ENCODE measurements around the gene CCDC85B.
"Not testable (repeated sequence)": the region's sequence is repeated elsewhere in the genome, so short reads cannot be mapped to it uniquely, and the experiment has no call there.

CCDC85B gene

GRCh38 chr11:65890324-65891218 lies at the start of gene CCDC85B:
TSS of gene CCDC85B (plus strand) at chr11:65890673. CDS start at chr11:65890784, 111 bp downstream.
- peak; percentile 97 for DNase-seq (ENCODE audit: low spot score)

GRCh38 chr11:65842144-65842543 lies 48.3 kb upstream of the CCDC85B start:
- DNase-seq (ENCODE audit: low spot score): no peak

- no peak for DNase-seq (ENCODE audit: low spot score)
Observed at GRCh38 chr11:65843811-65844210, 46.7 kb upstream of the CCDC85B start.

- DNase-seq (ENCODE audit: low spot score): no peak
Observed at GRCh38 chr11:65844231-65844872, 46.1 kb upstream of the CCDC85B start.

- no peak for DNase-seq (ENCODE audit: low spot score)
Observed at GRCh38 chr11:65847746-65848145, 42.7 kb upstream of the CCDC85B start.

- not testable (repeated sequence) for DNase-seq (ENCODE audit: low spot score)
Observed at GRCh38 chr11:65848693-65849092, 41.8 kb upstream of the CCDC85B start.

GRCh38 chr11:65849366-65849765 lies 41.1 kb upstream of the CCDC85B start:
- DNase-seq (ENCODE audit: low spot score): no peak

- no peak for DNase-seq (ENCODE audit: low spot score)
Observed at GRCh38 chr11:65849771-65850216, 40.7 kb upstream of the CCDC85B start.

- no peak for DNase-seq (ENCODE audit: low spot score)
Observed at GRCh38 chr11:65850217-65851082, 40.0 kb upstream of the CCDC85B start.

- no peak for DNase-seq (ENCODE audit: low spot score)
Observed at GRCh38 chr11:65851083-65851579, 39.3 kb upstream of the CCDC85B start.

- DNase-seq (ENCODE audit: low spot score): no peak
Observed at GRCh38 chr11:65851811-65852507, 38.5 kb upstream of the CCDC85B start.

- no peak for DNase-seq (ENCODE audit: low spot score)
Observed at GRCh38 chr11:65852508-65853245, 37.8 kb upstream of the CCDC85B start.

- DNase-seq (ENCODE audit: low spot score): no peak
Observed at GRCh38 chr11:65853246-65853979, 37.1 kb upstream of the CCDC85B start.

GRCh38 chr11:65854161-65854592 lies 36.3 kb upstream of the CCDC85B start:
- DNase-seq (ENCODE audit: low spot score): no peak

GRCh38 chr11:65854852-65855837 lies 35.3 kb upstream of the CCDC85B start:
- DNase-seq (ENCODE audit: low spot score): no peak

GRCh38 chr11:65855927-65856363 lies 34.5 kb upstream of the CCDC85B start:
- DNase-seq (ENCODE audit: low spot score): no peak

GRCh38 chr11:65856689-65857499 lies 33.6 kb upstream of the CCDC85B start:
- DNase-seq (ENCODE audit: low spot score): peak; percentile 66

- peak; percentile 58 for DNase-seq (ENCODE audit: low spot score)
Observed at GRCh38 chr11:65857500-65857852, 33.0 kb upstream of the CCDC85B start.
